Measurements from ENCODE around the gene OSMR. TPM values are rescaled to one million over a fixed set of nuclear protein-coding genes. Genes with fewer than 3 reads are reported as not detected.

OSMR gene
- total RNA-seq, 1 experiment from 2014 or later, result 31.6 TPM

DNA sequence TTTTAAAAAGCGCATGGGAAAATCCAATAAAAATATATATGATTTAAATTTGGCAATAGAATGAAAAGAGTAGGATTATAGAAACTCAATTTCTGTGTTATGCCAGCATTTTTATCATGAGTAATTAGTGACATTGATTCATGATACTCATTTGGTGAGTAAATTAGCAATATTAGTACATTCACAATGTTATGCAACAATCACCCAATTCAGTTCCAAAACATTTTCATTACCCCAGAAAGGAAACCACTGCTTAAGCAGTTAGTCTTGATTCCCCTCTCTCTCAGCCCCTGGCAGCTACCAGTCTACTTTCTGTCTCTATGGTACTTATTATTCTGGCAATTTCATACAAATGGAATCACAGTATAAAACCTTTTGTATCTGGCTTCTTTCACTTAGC lies 27.0 kb downstream of the OSMR start:
- Histone ChIP-seq H3K27me3 (replicated peaks; ENCODE audit: insufficient read depth, low read depth, low read length, poor library complexity) (no peaks in the 10 kb centered on the region), H3K9me3 (ENCODE audit: low read depth, low read length, poor library complexity, severe bottlenecking) (no peaks in the 10 kb centered on the region), H3K4me3 (ENCODE audit: low read depth, low read length, poor library complexity, severe bottlenecking) (no peak overlapping the region), H3K36me3 (ENCODE audit: insufficient read depth, low read length, poor library complexity, severe bottlenecking) (peaks cover 10% of the 10 kb centered on the region), H3K4me1 (ENCODE audit: insufficient read depth, low read length, poor library complexity, severe bottlenecking) (peaks cover 12% of the 10 kb centered on the region), H3K27ac (ENCODE audit: low read depth, low read length, poor library complexity, severe bottlenecking) (no peak overlapping the region)
- no TSS peak for BruUV-seq (replicated peaks)
- CTCF ChIA-PET, result no interaction called here
- DNase-seq (ENCODE audit: low spot score), result no peak
- no peak for TF ChIP-seq EZH2 (IDR thresholded peaks at IDR 0.05; ENCODE audit: borderline replicate concordance, low read depth, low read length, poor library complexity, severe bottlenecking)
- TF ChIP-seq, protein P1, sequence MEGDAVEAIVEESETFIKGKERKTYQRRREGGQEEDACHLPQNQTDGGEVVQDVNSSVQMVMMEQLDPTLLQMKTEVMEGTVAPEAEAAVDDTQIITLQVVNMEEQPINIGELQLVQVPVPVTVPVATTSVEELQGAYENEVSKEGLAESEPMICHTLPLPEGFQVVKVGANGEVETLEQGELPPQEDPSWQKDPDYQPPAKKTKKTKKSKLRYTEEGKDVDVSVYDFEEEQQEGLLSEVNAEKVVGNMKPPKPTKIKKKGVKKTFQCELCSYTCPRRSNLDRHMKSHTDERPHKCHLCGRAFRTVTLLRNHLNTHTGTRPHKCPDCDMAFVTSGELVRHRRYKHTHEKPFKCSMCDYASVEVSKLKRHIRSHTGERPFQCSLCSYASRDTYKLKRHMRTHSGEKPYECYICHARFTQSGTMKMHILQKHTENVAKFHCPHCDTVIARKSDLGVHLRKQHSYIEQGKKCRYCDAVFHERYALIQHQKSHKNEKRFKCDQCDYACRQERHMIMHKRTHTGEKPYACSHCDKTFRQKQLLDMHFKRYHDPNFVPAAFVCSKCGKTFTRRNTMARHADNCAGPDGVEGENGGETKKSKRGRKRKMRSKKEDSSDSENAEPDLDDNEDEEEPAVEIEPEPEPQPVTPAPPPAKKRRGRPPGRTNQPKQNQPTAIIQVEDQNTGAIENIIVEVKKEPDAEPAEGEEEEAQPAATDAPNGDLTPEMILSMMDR (conservative IDR thresholded peaks at IDR 0.05; ENCODE audit: low read depth, low read length), result no peak
- intact Hi-C loops (cut with micrococcal nuclease; ENCODE audit: unreplicated experiment), result no loop called here
- POLR2A ChIA-PET (ENCODE audit: low non-redundant PET), result no interaction called here

DNA sequence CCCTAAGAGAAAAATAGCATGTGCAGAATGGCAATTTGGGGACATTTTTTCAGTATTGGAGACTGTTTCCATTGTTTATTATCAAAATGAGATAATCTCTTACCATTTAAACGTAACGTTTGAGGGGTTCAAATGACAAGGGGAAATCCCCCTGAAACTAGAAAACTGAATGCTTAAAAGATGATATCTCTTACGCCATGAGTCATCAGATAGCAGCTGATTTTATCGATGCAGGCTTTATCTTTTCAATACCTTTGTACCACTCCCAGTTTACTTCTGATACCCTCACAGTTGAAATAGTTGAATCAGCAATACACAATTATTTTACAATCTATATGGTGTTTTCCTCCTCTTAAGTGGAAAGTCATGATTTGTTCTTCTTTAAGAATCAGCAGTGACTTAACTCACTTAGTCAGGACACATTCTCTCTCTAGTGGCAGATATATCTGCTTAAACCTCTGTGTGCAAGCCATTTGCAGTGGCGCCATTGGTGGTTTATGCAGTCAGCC lies 29.2 kb downstream of the OSMR start:
- intact Hi-C loops (cut with micrococcal nuclease; ENCODE audit: unreplicated experiment), result no loop called here
- peaks cover 10% of the 10 kb centered on the region for H3K36me3 ChIP-seq (ENCODE audit: insufficient read depth, low read length, poor library complexity, severe bottlenecking)
- H3K4me3 ChIP-seq (ENCODE audit: low read depth, low read length, poor library complexity, severe bottlenecking), result no peak overlapping the region
- no TSS peak for BruUV-seq (replicated peaks)
- no peak for DNase-seq (ENCODE audit: low spot score)
- no peaks in the 10 kb centered on the region for H3K9me3 ChIP-seq (ENCODE audit: low read depth, low read length, poor library complexity, severe bottlenecking)
- H3K27ac ChIP-seq (ENCODE audit: low read depth, low read length, poor library complexity, severe bottlenecking), result no peak overlapping the region
- POLR2A ChIA-PET (ENCODE audit: low non-redundant PET), result no interaction called here
- CTCF ChIA-PET, result interaction anchor here (0.6 kb wide), 1 partner anchor 65 kb away, joined by 4 read pairs; no protein-coding TSS in a partner anchor
- H3K4me1 ChIP-seq (ENCODE audit: insufficient read depth, low read length, poor library complexity, severe bottlenecking), result peaks cover 12% of the 10 kb centered on the region
- H3K27me3 ChIP-seq (replicated peaks; ENCODE audit: insufficient read depth, low read depth, low read length, poor library complexity), result no peaks in the 10 kb centered on the region
- TF ChIP-seq, protein P1 (conservative IDR thresholded peaks at IDR 0.05; ENCODE audit: low read depth, low read length), result no peak
- no peak for TF ChIP-seq EZH2 (IDR thresholded peaks at IDR 0.05; ENCODE audit: borderline replicate concordance, low read depth, low read length, poor library complexity, severe bottlenecking)

DNA sequence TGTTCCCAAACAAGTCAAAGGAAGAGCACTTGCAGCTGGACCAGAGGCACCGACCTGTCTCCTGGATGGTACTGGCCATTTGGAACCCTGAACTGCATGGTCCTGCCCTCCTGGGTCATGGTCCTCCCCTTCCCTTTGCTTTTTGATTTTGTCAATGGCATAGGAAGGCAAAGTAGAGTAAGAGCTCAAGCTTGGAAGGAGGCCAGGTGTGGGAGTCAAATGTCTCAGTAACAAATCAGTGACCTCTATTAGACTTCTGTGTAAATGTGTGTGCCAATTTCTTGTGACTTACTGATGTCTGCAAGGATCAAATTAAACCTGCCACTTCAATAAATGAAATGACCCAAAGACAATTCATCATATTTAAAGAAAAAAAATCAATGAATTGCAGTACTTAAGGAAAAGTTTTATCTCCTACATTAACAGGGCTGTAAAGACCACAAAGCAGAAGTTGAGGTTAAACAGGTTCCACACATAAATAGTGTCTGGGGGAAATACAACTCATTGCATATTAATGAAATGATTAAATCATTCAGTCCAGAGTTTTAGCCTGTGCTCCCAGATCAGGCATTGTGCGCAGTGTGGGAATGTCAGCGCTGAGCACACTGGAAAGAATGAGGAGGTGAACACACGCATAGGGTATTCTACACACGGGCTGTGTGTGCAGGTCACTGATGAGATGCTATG lies 32.7 kb downstream of the OSMR start:
- intact Hi-C loops (cut with micrococcal nuclease; ENCODE audit: unreplicated experiment), result no loop called here
- Histone ChIP-seq H3K4me1 (ENCODE audit: insufficient read depth, low read length, poor library complexity, severe bottlenecking) (no peaks in the 10 kb centered on the region), H3K27ac (ENCODE audit: low read depth, low read length, poor library complexity, severe bottlenecking) (no peak overlapping the region), H3K9me3 (ENCODE audit: low read depth, low read length, poor library complexity, severe bottlenecking) (no peaks in the 10 kb centered on the region), H3K27me3 (replicated peaks; ENCODE audit: insufficient read depth, low read depth, low read length, poor library complexity) (no peaks in the 10 kb centered on the region), H3K36me3 (ENCODE audit: insufficient read depth, low read length, poor library complexity, severe bottlenecking) (peaks cover 10% of the 10 kb centered on the region), H3K4me3 (ENCODE audit: low read depth, low read length, poor library complexity, severe bottlenecking) (no peak overlapping the region)
- TF ChIP-seq, protein P1 (conservative IDR thresholded peaks at IDR 0.05; ENCODE audit: low read depth, low read length), result no peak
- no peak for TF ChIP-seq EZH2 (IDR thresholded peaks at IDR 0.05; ENCODE audit: borderline replicate concordance, low read depth, low read length, poor library complexity, severe bottlenecking)
- ChIA-PET CTCF (no interaction called here), POLR2A (ENCODE audit: low non-redundant PET) (no interaction called here)
- DNase-seq (ENCODE audit: low spot score), result no peak
- BruUV-seq (replicated peaks), result no TSS peak

All from A673 (cell line).